ENCODE measurements around the gene DNAH2.

The DNAH2 gene

GRCh38 chr17:7748076-7748775 lies 30.7 kb downstream of the DNAH2 start:
- H3K9me3 ChIP-seq (ENCODE audit: control insufficient read depth, insufficient read depth, low read length), result no peaks in the 10 kb centered on the region
- H3K27me3 ChIP-seq (ENCODE audit: control insufficient read depth, insufficient read depth, low read length), result no peaks in the 10 kb centered on the region
- WGBS (ENCODE audit: insufficient coverage, insufficient read length), result no CpG with 5 or more reads among the region's 10 CpGs
- no peaks in the 10 kb centered on the region for H3K4me1 ChIP-seq (ENCODE audit: control insufficient read depth, insufficient read depth, low read length)
- H3K27ac ChIP-seq (ENCODE audit: low read length), result no peak overlapping the region
- H3K36me3 ChIP-seq (ENCODE audit: control insufficient read depth, insufficient read depth, low read length), result no peaks in the 10 kb centered on the region
- H3K4me3 ChIP-seq (ENCODE audit: low read length), result no peak overlapping the region
- no peak for DNase-seq (ENCODE audit: low read depth, low spot score)

GRCh38 chr17:7750321-7750821 lies 32.8 kb downstream of the DNAH2 start:
- H3K27me3 ChIP-seq (ENCODE audit: control insufficient read depth, insufficient read depth, low read length), result no peaks in the 10 kb centered on the region
- H3K36me3 ChIP-seq (ENCODE audit: control insufficient read depth, insufficient read depth, low read length), result no peaks in the 10 kb centered on the region
- no peak overlapping the region for H3K4me3 ChIP-seq (ENCODE audit: low read length)
- WGBS (ENCODE audit: insufficient coverage, insufficient read length), result no CpG with 5 or more reads among the region's 4 CpGs
- H3K4me1 ChIP-seq (ENCODE audit: control insufficient read depth, insufficient read depth, low read length), result no peaks in the 10 kb centered on the region
- no peak overlapping the region for H3K27ac ChIP-seq (ENCODE audit: low read length)
- no peaks in the 10 kb centered on the region for H3K9me3 ChIP-seq (ENCODE audit: control insufficient read depth, insufficient read depth, low read length)
- no peak for DNase-seq (ENCODE audit: low read depth, low spot score)

GRCh38 chr17:7754656-7755055 lies 37.1 kb downstream of the DNAH2 start:
- WGBS (ENCODE audit: insufficient coverage, insufficient read length), result no CpG with 5 or more reads among the region's 8 CpGs
- no peaks in the 10 kb centered on the region for H3K36me3 ChIP-seq (ENCODE audit: control insufficient read depth, insufficient read depth, low read length)
- no peak for DNase-seq (ENCODE audit: low read depth, low spot score)
- no peak overlapping the region for H3K27ac ChIP-seq (ENCODE audit: low read length)
- H3K4me1 ChIP-seq (ENCODE audit: control insufficient read depth, insufficient read depth, low read length), result no peaks in the 10 kb centered on the region
- H3K9me3 ChIP-seq (ENCODE audit: control insufficient read depth, insufficient read depth, low read length), result no peaks in the 10 kb centered on the region
- no peak overlapping the region for H3K4me3 ChIP-seq (ENCODE audit: low read length)
- no peaks in the 10 kb centered on the region for H3K27me3 ChIP-seq (ENCODE audit: control insufficient read depth, insufficient read depth, low read length)

GRCh38 chr17:7755095-7755890 lies 37.7 kb downstream of the DNAH2 start:
- H3K4me1 ChIP-seq (ENCODE audit: control insufficient read depth, insufficient read depth, low read length), result no peaks in the 10 kb centered on the region
- no peak for DNase-seq (ENCODE audit: low read depth, low spot score)
- no peaks in the 10 kb centered on the region for H3K36me3 ChIP-seq (ENCODE audit: control insufficient read depth, insufficient read depth, low read length)
- no peak overlapping the region for H3K4me3 ChIP-seq (ENCODE audit: low read length)
- WGBS (ENCODE audit: insufficient coverage, insufficient read length), result no CpG with 5 or more reads among the region's 9 CpGs
- H3K27ac ChIP-seq (ENCODE audit: low read length), result no peak overlapping the region
- H3K9me3 ChIP-seq (ENCODE audit: control insufficient read depth, insufficient read depth, low read length), result no peaks in the 10 kb centered on the region
- no peaks in the 10 kb centered on the region for H3K27me3 ChIP-seq (ENCODE audit: control insufficient read depth, insufficient read depth, low read length)

- no CpG with 5 or more reads among the region's 14 CpGs for WGBS (ENCODE audit: insufficient coverage, insufficient read length)
- H3K4me3 ChIP-seq (ENCODE audit: low read length), result no peak overlapping the region
- H3K27me3 ChIP-seq (ENCODE audit: control insufficient read depth, insufficient read depth, low read length), result no peaks in the 10 kb centered on the region
- no peak overlapping the region for H3K27ac ChIP-seq (ENCODE audit: low read length)
- no peak for DNase-seq (ENCODE audit: low read depth, low spot score)
- H3K9me3 ChIP-seq (ENCODE audit: control insufficient read depth, insufficient read depth, low read length), result no peaks in the 10 kb centered on the region
- no peaks in the 10 kb centered on the region for H3K4me1 ChIP-seq (ENCODE audit: control insufficient read depth, insufficient read depth, low read length)
- H3K36me3 ChIP-seq (ENCODE audit: control insufficient read depth, insufficient read depth, low read length), result no peaks in the 10 kb centered on the region
These were observed 39.4 kb downstream of the DNAH2 start for GRCh38 chr17:7756968-7757367.

GRCh38 chr17:7763919-7764318 lies 46.4 kb downstream of the DNAH2 start:
- no peaks in the 10 kb centered on the region for H3K36me3 ChIP-seq (ENCODE audit: control insufficient read depth, insufficient read depth, low read length)
- no CpG with 5 or more reads among the region's 16 CpGs for WGBS (ENCODE audit: insufficient coverage, insufficient read length)
- no peaks in the 10 kb centered on the region for H3K9me3 ChIP-seq (ENCODE audit: control insufficient read depth, insufficient read depth, low read length)

GRCh38 chr17:7767004-7767403 lies 49.5 kb downstream of the DNAH2 start:
- whole genome bisulfite sequencing (ENCODE audit: insufficient coverage, insufficient read length), result no CpG with 5 or more reads among the region's 10 CpGs
- no peak for DNase-seq (ENCODE audit: low read depth, low spot score)
- no peak overlapping the region for H3K4me3 ChIP-seq (ENCODE audit: low read length)
- H3K27ac ChIP-seq (ENCODE audit: low read length), result no peak overlapping the region
- H3K4me1 ChIP-seq (ENCODE audit: control insufficient read depth, insufficient read depth, low read length), result no peaks in the 10 kb centered on the region
- no peaks in the 10 kb centered on the region for H3K36me3 ChIP-seq (ENCODE audit: control insufficient read depth, insufficient read depth, low read length)
- H3K27me3 ChIP-seq (ENCODE audit: control insufficient read depth, insufficient read depth, low read length), result no peaks in the 10 kb centered on the region
- no peaks in the 10 kb centered on the region for H3K9me3 ChIP-seq (ENCODE audit: control insufficient read depth, insufficient read depth, low read length)

More at GRCh38 chr17:7763919-7764318, 46.4 kb downstream of the DNAH2 start:
- no peaks in the 10 kb centered on the region for H3K27me3 ChIP-seq (ENCODE audit: control insufficient read depth, insufficient read depth, low read length)
- no peak overlapping the region for H3K27ac ChIP-seq (ENCODE audit: low read length)
- H3K4me3 ChIP-seq (ENCODE audit: low read length), result no peak overlapping the region
- no peaks in the 10 kb centered on the region for H3K4me1 ChIP-seq (ENCODE audit: control insufficient read depth, insufficient read depth, low read length)
- DNase-seq (ENCODE audit: low read depth, low spot score), result no peak

GRCh38 chr17:7767405-7768021 lies 50.0 kb downstream of the DNAH2 start:
- Histone ChIP-seq H3K36me3 (ENCODE audit: control insufficient read depth, insufficient read depth, low read length) (no peaks in the 10 kb centered on the region), H3K27ac (ENCODE audit: low read length) (no peak overlapping the region), H3K27me3 (ENCODE audit: control insufficient read depth, insufficient read depth, low read length) (no peaks in the 10 kb centered on the region), H3K9me3 (ENCODE audit: control insufficient read depth, insufficient read depth, low read length) (no peaks in the 10 kb centered on the region), H3K4me1 (ENCODE audit: control insufficient read depth, insufficient read depth, low read length) (no peaks in the 10 kb centered on the region), H3K4me3 (ENCODE audit: low read length) (no peak overlapping the region)
- DNase-seq (ENCODE audit: low read depth, low spot score), result no peak
- no CpG with 5 or more reads among the region's 17 CpGs for WGBS (ENCODE audit: insufficient coverage, insufficient read length)

- WGBS (ENCODE audit: insufficient coverage, insufficient read length), result no CpG with 5 or more reads among the region's 4 CpGs
- H3K4me3 ChIP-seq (ENCODE audit: low read length), result no peak overlapping the region
- H3K4me1 ChIP-seq (ENCODE audit: control insufficient read depth, insufficient read depth, low read length), result no peaks in the 10 kb centered on the region
- no peak overlapping the region for H3K27ac ChIP-seq (ENCODE audit: low read length)
- H3K36me3 ChIP-seq (ENCODE audit: control insufficient read depth, insufficient read depth, low read length), result no peaks in the 10 kb centered on the region
- no peak for DNase-seq (ENCODE audit: low read depth, low spot score)
- no peaks in the 10 kb centered on the region for H3K9me3 ChIP-seq (ENCODE audit: control insufficient read depth, insufficient read depth, low read length)
- no peaks in the 10 kb centered on the region for H3K27me3 ChIP-seq (ENCODE audit: control insufficient read depth, insufficient read depth, low read length)
These were observed 52.3 kb downstream of the DNAH2 start for GRCh38 chr17:7769854-7770253.

GRCh38 chr17:7774055-7774521 lies 56.5 kb downstream of the DNAH2 start:
- no peaks in the 10 kb centered on the region for H3K36me3 ChIP-seq (ENCODE audit: control insufficient read depth, insufficient read depth, low read length)
- no peaks in the 10 kb centered on the region; the same call in 1 of the 2 replicates for H3K27me3 ChIP-seq (ENCODE audit: control insufficient read depth, insufficient read depth, low read length)
- no peaks in the 10 kb centered on the region for H3K4me1 ChIP-seq (ENCODE audit: control insufficient read depth, insufficient read depth, low read length)
- H3K9me3 ChIP-seq (ENCODE audit: control insufficient read depth, insufficient read depth, low read length), result no peaks in the 10 kb centered on the region
- WGBS (ENCODE audit: insufficient coverage, insufficient read length), result no CpG with 5 or more reads among the region's 9 CpGs
- no peak overlapping the region for H3K27ac ChIP-seq (ENCODE audit: low read length)
- no peak overlapping the region for H3K4me3 ChIP-seq (ENCODE audit: low read length)
- DNase-seq (ENCODE audit: low read depth, low spot score), result no peak

All from iPS DF 6.9 (cell line).